GM18520 (cell line): ENCODE data around the gene FTSJ3.
A peak's percentile ranks its signal among the peaks of the same experiment; 100 is the strongest.
"Not testable (repeated sequence)": the region's sequence is repeated elsewhere in the genome, so short reads cannot be mapped to it uniquely, and the experiment has no call there.

Experiments used
- ATAC-seq: cut with Tn5 transposase; IDR thresholded peaks from one replicate; pipeline ENCODE4 v1.9.1; 2021; ENCODE audit not compliant: unreplicated experiment

The FTSJ3 gene

GRCh38 chr17:63843910-63844677, 16.6 kb upstream of the FTSJ3 start:
- no peak for ATAC-seq

GRCh38 chr17:63843387-63843888, 16.0 kb upstream of the FTSJ3 start:
- not testable (repeated sequence) for ATAC-seq

GRCh38 chr17:63842540-63843386, 15.3 kb upstream of the FTSJ3 start, which contains the start of gene SMARCD2:
Gene SMARCD2 (minus strand): TSS chr17:63842685. CDS start chr17:63842674, 11 bp downstream.
- peak; percentile 69 for ATAC-seq

DNA sequence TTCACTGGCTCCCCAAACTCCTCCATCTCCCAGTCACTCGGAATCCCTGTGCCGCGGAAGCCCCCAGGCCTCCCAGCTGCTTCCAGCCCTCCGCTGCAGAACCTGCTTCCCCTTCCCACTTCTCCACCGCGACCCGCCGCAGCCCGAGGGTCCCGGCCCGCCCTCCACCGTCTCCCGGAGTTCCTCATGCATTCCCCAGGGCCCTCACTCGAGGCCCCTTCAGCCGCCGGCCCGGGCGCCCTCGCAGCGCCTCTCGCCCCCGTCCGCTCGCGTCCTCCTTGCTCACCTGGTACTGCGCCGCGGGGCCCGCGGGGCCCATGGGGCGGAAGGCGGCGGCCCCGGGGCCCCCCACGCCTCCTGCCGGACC, 14.7 kb upstream of the FTSJ3 start:
- no peak for ATAC-seq

GRCh38 chr17:63841350-63842172, 14.1 kb upstream of the FTSJ3 start:
- no peak for ATAC-seq

DNA sequence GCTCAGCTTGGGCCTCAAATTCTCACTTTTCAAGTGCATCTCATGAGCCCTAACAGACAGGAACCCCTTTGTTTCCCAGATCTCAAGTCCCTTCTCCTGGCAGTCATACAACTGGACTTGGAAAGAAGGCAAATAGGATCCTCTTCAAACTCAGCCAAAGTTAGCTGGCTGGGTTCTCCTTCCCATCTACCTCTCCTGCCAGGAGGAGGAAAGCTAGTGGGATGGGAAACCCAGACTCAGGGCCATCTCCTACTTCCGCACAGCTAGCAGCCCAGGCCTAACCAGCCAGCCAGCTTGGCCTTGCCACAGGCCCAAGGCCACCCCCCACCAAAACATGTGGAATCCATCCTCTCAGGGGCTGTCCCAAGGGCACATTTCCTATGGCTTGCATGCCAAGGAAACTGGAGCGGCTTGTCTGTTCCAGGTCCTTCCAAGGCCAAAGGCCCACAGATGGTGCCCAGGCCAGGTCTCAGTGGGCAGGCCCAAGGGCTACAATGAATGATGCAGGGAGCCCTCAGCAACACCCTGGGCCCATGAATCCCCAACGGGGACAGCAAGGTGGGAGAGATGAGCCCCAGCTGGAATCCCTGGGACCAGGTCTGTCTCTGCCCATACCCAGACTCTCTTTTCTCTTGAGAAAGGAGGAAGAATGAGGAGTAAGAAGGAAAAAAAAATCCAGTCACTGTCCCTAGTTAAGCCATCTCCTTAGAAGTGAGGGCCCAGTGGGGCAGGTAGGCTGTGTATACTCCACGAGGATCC, 13.3 kb upstream of the FTSJ3 start:
- ATAC-seq = no peak

DNA sequence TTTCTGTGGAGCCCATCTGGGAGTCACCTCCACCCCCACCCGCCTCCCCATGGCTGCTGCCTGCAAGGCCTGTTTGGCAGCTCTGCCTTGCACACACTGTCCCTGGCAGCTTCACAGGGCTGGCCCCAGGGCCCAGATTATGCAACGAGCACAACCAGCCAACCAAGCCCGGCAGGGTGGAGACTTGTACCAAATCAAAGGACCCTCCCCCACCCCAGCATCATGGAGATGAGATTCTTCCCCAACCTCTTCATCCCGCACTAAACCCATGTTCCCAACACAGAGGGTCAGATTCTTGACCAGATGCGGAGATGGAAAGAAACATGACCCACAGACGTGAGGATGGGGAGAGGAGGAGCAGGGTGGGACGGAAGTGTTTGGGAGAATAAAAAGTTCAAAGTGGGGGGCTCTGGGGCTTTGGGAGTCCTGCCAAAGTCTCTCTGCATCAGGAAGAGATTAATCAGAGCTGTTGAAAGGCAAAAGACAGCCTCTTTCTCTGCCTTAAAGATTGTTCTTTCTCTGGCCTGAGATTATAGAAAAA, 11.2 kb upstream of the FTSJ3 start:
- ATAC-seq = no peak

- no peak for ATAC-seq
Observed at GRCh38 chr17:63837962-63838600, 10.6 kb upstream of the FTSJ3 start.

- no peak for ATAC-seq
Observed at GRCh38 chr17:63837480-63837879, 10.0 kb upstream of the FTSJ3 start.

GRCh38 chr17:63836811-63837210, 9.3 kb upstream of the FTSJ3 start:
- ATAC-seq = no peak

DNA sequence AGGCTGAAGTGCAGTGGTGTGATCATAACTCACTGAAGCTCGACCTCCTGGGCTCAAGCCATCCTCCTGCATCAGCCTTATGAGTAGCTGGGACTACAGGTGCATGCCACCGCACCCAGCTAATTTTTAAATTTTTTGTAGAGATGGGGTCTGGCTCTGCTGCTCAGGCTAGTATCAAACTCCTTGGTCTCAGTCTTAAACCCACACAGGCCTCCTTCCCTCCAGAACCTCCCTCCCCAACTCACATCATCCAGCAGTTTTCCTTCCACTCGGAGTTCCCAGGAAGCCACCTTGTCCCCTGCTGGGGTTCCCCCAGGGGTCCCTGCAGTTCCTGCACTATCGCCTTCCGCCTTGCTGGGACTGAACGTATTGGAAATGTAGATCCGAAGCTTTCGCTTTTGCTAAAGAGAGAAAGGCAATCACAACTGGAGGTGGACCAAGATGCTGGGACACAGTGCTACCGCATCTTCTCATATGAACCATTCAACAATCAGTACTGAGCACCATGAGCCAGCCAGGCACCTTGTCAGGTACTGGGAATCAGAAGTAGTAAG, 7.8 kb upstream of the FTSJ3 start:
- no peak for ATAC-seq

DNA sequence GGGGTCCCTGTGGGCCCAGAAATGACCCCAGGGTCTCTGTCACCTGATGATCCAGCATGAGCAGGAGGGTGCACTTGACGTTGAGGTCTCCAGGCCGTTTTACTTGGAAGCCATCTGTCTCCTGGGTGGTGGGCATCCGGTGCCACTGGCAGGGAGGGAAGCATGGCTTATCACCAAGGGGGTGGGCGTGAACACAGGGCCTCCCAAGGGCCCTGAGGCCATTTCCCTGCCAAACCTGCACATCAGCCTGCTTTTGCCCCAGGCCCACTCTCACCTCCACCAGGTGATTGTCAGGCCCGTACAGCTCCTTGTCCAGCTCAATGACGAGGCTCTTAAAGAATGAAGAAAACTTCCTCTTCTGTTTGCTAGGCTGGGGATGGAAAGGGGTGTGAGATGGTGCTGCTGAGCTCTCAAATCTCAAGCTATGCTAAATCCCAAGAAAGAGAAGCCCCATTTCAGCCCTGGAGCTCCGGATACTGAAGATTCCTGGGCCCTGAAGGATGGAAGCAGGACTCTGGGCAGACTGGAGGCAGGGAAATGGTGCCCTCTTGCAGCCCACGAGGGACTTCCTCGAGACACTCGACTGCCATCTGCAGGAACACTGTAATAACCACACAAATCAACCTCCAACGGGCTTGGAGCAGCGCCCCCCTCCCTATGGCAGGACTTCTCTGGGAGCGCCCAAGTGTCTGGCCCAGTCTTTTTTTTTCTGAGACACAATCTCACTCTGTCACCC, 7.1 kb upstream of the FTSJ3 start:
- ATAC-seq = no peak

GRCh38 chr17:63833741-63834373, 6.4 kb upstream of the FTSJ3 start:
- no peak for ATAC-seq

DNA sequence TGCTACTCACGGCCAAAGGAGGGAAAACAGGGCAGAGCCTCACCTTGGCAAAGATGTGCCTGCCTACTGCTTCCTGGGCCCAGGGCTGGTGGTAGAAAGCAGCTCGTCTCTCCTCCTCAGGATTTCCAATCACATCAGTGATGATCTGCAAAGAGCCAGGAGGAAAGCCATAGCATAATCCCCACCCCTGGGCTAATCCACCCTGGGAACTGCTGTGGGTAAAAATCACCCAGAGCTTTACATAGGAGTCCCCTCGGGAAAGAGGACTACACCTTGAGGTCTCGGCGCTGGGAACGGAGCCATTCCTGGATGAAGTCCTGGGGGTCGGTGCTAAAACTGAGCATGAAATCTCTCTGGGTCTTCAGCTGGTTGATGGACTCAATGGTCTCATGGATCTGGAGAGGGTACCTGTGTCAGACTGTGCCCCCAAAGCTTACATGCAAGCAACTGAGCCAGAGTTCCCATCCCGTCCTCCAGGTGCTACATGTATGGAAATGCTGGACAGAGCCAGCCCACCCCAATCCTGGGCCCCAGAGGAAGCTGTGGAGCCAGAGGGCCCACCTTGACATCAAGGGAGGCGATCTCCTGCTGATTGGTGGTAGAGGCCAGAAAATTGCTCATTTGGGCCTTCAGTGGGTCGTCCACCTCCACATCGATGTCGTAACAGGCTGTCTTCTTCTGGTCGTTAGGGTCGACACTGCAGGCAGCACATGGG, 5.7 kb upstream of the FTSJ3 start:
- ATAC-seq = no peak

DNA sequence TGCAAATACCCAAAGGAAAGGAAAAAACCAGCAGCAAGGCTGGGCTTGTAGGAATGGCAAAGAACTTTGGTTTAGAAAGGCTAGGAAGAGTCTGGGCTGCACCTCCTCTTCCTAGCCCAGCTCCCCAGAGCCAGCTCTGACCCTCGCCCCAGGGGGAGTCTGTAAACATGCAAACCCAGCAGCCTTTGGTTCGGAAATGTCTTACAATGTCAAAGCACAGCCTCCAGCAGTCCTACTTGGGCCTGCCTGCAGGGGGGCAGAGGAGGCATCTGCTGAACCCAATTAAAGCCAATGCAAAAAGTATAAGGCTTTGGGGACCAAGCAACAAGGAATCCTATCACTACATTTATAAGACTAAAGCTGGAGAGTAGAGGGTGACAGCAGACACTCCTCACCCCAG, 5.0 kb upstream of the FTSJ3 start:
- ATAC-seq = no peak

GRCh38 chr17:63832014-63832413, 4.6 kb upstream of the FTSJ3 start:
- ATAC-seq = no peak

- ATAC-seq = no peak
Observed at GRCh38 chr17:63831505-63831904, 4.0 kb upstream of the FTSJ3 start.
